Stimulated activated CD8-positive, alpha-beta memory T cell treated with anti-CD3 and anti-CD28 coated beads, Interleukin-4, amount 100 ng/mL, for 4 hours (primary cell): ENCODE data around the gene PTPRS.
A peak's percentile ranks its signal among the peaks of the same experiment; 100 is the strongest.

Experiments used
- DNase-seq, 2 donors: peaks; one replicate each; pipeline ENCODE4 v3.0.0-alpha.2; 2020; ENCODE audit warnings: low read depth in 2 of 2, low spot score in 1 of 2

The PTPRS gene

DNA sequence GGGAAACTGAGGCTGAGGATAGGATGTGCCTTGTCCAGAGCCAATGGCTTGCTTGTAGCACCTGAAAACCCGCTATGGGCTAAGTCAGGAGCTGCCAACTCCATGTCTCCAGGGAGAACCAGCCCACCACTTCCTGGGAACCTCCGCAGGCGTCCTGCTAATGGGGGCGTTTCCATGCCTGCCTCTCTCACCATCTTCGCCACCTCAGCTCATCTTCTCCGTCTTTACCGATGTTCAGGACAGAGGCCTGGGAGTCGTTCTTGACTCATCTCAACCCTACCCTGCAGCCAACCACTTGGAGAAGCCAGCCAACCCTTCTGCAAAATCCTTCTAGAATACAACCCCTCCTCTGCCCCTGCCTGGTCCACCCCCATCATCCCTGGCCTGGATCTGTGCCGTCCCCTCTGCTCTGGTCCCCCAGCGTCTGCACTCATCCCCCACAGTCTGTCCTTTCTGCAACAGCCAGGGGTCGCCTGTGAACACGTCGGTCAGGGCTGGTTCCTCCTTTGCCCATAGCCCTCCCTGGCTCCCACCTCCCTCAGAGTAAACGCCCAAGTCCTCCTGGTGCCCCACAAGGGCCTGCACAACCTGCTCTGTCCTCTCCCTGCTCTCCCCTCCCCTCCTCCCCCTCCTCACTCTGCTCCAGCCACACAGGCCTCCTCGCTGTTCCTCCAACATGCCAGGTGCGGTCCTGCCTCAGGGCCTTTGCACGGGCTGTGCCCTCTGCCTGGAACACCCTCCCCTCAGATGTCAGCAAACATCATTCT is 31.0 kb downstream of the PTPRS start:
- DNase-seq = no peak

- no peak for DNase-seq
Measured at GRCh38 chr19:5308451-5309437, 31.9 kb downstream of the PTPRS start.

DNA sequence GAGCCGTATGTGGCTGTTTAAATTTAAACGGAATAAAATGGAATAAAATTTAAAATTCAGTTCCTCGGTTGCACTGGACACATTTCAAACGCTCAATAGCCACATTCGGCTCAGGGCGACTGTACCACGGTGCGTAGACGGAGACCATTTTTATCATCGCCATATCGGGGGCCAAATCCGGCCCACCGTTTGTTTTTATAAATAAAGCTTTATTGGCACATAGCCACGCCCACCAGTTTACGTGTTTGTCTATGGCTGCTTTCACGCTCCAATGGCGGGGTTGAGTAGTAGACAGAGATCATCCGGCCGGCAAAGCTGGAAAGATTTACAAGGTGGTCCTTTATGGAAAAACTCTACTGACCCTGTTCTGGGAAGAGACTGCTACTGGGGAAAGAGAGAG is 33.0 kb downstream of the PTPRS start:
- DNase-seq = no peak

DNA sequence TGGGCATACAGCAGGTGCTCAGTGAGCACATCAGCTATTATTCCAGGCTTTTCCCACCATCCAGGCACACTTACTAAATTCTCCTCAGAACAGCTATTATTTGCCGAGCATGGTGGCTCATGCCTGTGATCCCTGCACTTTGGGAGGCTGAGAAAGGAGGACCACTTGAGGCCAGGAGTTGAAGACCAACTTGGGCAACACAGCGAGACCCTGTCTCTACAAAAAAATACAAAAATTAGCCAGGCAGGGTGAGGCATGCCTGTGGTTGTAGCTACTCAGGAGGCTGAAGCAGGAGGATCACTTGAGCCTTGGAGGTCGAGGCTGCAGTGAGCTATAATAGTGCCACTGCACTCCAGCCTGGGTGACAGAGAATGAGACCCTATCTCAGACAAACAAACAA is 35.4 kb downstream of the PTPRS start:
- DNase-seq = no peak

DNA sequence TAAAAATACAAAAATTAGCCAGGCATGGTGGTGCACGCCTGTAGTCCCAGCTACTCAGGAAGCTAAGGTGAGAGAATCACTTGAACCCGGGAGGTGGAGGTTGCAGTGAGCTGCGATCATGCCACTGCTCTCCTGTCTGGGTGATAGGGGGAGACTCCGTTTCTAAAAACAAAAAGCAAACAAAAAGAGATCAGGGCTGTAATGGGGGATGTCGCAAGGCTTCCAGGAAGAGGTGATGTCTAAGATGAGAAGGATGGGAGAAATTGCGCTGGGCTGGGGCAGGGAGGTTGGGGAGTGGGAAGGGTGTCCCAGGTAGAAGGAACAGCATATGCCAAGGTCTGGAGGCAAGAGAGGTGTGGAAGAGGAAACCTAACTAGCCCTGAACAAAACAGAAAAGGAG is 36.1 kb downstream of the PTPRS start:
- no peak for DNase-seq

DNA sequence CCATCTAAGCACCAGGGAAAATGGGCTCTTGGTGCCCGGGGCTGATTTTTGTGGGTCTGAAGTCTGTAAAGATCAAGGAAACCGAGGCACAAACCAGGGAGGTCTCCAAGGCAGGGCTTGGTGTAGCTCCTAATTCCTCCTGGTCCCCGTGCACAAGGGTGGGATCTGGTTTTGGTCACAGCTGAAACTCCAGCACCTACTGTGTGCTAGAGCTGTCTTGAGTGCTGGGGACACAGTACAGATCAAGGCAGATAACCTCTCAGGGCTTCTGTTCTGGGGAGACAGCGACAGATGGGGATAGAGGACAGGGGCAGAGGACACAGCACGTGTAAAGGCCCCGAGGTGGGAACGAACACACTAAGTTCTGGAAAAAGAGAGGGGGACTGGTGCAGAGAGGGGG is 37.4 kb downstream of the PTPRS start:
- no peak for DNase-seq

GRCh38 chr19:5302396-5302795 is 38.2 kb downstream of the PTPRS start:
- DNase-seq = no peak

DNA sequence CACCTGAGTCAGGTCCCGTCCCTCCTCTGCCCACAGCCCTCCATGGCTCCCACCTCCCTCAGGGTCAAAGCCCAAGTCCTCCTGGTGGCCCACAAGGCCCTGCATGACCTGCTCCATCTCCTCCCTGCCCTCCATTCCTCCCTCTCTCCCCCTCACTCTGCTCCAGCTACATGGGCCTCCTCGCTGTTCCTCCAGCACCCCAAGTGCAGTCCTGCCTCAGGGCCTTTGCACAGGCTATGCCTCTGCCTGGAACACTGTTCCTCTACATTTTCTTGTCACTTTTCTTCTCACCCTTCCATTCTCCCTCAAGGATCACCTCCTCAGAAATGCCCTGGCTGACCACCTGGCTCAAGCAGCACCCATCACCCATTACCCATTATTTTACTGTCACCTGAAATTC is 41.5 kb downstream of the PTPRS start:
- DNase-seq = no peak

GRCh38 chr19:5298471-5298901 is 42.1 kb downstream of the PTPRS start:
- no peak for DNase-seq

DNA sequence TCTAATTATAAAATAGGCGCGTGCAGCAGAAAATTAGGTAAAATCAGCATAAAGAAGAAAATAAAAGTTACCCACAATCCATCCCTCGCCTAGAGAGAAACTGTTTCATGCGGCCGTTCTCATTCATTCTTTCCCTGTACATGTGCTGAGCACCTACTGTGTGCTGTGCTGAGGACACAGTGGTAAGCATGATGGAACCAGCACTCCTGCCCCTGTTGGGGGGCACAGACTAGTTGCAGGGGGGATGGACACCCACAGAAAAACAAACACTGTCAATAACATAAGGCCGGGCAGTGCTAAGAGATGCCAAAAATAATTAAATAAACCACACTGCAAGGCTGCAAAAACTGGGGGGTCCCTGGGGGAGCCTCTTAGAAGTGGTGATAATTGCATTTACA is 43.3 kb downstream of the PTPRS start:
- no peak for DNase-seq

GRCh38 chr19:5296457-5297271 is 43.9 kb downstream of the PTPRS start:
- no peak for DNase-seq

DNA sequence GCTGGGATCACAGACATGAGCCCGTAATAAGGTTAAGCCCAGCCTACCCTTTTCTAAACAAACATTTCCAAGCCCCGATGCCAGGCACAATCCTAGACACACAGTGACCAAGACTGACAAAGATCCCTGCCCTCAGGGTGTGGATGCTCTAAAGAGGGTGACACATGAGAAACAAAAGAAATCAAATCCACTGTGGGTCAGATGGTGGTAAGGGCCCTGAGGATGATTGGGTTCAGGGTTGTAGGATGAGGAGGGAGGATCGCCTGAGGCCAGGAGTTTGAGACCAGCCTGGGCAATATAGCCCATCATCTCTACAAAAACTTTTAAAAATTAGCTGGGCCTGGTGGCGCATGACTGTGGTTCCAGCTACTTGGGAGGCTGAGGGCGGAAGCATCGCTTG is 44.6 kb downstream of the PTPRS start:
- no peak for DNase-seq

- DNase-seq = no peak
Measured at GRCh38 chr19:5294403-5295160, 46.0 kb downstream of the PTPRS start.

DNA sequence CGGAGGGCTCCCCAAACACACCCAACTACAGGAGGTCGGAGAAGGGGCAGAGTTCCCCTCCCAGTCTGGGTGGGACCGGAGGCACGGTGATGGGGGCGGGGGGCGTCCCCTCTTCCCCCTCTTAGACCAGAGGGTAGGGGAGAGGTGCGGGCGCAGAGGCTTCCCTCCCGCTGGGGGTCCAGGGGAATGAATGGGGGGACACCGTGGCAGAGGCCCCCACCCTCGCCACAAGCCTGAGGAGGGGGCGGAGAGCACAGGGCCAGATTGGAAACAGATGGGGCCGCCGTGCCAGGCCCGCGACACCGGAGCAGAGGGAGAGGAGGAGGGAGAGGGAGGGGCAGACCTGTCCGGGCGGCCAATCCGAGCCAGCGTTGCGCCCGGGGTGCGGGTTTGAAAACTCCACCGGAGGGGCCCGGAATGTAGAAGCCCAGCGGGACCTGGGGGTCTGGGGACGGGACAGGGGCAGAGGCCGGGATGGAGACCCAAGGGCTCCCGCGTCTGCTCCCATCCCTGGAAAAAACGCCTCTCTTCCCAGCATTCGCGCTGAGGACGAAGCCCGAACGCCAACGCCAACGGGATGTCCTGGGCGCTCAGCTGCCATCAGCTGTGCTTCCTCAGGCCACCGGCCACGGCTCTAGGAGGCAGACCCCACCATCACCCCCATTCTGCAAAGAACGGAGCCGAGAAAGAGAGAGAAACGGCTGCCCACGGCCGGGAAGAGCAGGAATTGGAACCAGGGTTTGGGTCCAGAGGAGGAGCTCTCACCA is 46.8 kb downstream of the PTPRS start:
- DNase-seq = no peak

DNA sequence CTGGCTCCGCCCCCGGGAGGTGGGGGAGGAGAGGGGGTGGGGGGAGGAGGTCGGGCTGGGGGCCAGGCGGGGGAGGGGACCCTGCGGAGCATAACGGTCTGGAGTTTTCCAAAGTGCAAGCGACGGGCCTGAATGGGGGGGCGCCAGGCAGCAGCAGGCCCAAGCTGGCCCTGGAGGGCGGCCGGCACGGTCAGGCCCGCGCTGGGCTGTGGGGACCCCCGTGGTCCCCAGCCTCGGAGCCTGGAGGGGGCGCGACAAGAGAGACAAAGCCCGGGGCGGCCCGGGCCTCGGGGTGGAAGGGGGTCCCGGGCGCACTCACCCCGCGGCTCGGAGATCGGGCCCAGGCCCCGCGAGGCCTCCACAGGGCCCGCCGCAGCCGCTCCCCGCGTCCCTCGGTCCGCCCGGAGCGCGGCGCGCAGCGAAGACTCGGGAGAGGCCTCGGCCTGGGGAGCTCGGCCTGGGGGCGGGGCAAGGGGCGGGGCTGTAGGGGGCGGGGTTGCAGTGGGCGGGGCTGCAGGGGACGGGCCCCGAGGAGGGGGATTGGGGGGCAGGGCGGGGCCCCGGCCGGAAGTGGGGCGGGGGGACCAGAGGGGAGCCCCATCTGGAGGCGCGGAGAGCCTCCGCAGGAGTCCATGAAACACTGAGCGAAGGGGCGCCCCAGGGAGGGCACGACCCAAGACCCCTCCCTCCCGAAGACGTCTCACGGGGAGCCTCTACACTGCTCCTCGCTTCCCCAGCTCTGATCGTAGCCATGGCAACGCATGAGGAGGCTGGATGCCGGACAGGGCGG is 47.6 kb downstream of the PTPRS start:
- no peak for DNase-seq

DNA sequence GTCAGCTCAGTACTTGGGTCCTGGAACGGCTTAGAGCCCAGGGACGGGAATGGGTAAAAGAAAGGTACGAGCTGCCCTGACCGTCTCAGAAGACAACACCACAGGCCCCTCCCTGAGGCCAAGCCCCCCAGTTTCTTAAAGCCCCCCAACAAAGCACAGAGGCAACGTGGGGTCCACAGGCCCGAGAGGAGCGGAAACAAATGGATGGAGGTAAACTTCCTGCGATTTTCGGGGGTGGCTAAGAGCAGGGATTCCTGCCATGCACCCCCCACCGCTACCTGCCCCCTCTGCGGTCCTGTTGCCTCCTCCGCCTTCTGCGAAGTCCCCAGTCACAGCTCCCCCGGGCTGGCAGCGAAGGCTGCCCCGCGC is 48.2 kb downstream of the PTPRS start:
- DNase-seq = peak in 1 of 2 donors; percentile 6

GRCh38 chr19:5291588-5292193 is 48.9 kb downstream of the PTPRS start:
- DNase-seq = no peak
